ENCODE data around the gene SNCG. TPM values are rescaled to one million over a fixed set of nuclear protein-coding genes. Genes with fewer than 3 reads are reported as not detected.
"Not testable (repeated sequence)": the region's sequence is repeated elsewhere in the genome, so short reads cannot be mapped to it uniquely, and the experiment has no call there.

The SNCG gene
- polyA plus RNA-seq, 2 of the 4 experiments (the other 2 are of a cell fraction) = 7.4 to 17.9 TPM

DNA sequence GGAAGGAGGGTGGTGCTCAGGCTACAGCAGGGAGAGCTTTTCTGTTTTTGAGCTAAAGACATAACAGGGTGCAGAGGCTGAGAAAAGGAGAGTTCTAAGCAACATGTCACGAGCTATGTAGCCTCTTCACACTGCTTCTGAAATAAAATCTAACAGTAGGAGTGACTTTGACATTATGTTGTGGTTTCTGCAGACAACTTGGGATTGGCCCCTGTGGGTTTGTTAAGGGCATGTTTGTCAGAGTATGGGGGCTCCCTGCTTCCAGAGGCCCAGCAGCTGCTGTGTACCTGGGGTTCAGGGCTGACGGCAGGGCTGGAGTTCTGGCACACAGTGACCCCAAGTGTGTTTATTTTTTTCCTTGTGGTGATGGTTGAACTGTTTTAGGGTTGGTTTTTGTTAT lies 25.7 kb upstream of the SNCG start:
- FAIRE-seq (no peak), ATAC-seq (no peak), DNase-seq (ENCODE audit: low read depth in 1 of 2, low spot score in 1 of 2) (no peak)
- Histone ChIP-seq H3K27ac (no peak overlapping the region), H3K4me2 (no peak overlapping the region), H3K4me1 (peaks cover 3% of the 10 kb centered on the region; the same call in 1 of the 3 replicates), H3K4me3 (no peak overlapping the region), H3K9me3 (no peaks in the 10 kb centered on the region)
- 93% methylated on average over 2 of the region's 2 CpGs for WGBS (ENCODE audit: missing lambda C conversion rate)
- CTCF ChIA-PET = interaction anchor here (1.1 to 1.4 kb wide), 2 partner anchors 10 to 11 kb away, joined by 3 to 4 read pairs; no protein-coding TSS in a partner anchor
- POLR2A ChIA-PET = interaction anchor here (0.6 kb wide), 1 partner anchor 179 kb away, joined by 4 read pairs; no protein-coding TSS in a partner anchor
- no peak for TF ChIP-seq PHF8 (IDR thresholded peaks at IDR 0.05; ENCODE audit: borderline replicate concordance, low read depth)
- no peak for TF ChIP-seq KDM1A (IDR thresholded peaks at IDR 0.05; ENCODE audit: low read depth)
- TF ChIP-seq TFCP2L1 (CRISPR knock-in tag; IDR thresholded peaks at IDR 0.05) = no peak
- no peak for TF ChIP-seq HOXB13 (CRISPR knock-in tag; IDR thresholded peaks at IDR 0.05; ENCODE audit: low read depth)
- no peak for TF ChIP-seq CTCF (IDR thresholded peaks at IDR 0.05)
- no peak for TF ChIP-seq TP53 (CRISPR knock-in tag; IDR thresholded peaks at IDR 0.05)
- TF ChIP-seq ZC3H11A (IDR thresholded peaks at IDR 0.05) = no peak
- TF ChIP-seq MAZ (IDR thresholded peaks at IDR 0.05; ENCODE audit: borderline replicate concordance, low read depth, low read length) = no peak
- TF ChIP-seq HDAC2 (IDR thresholded peaks at IDR 0.05) = no peak
- TF ChIP-seq, protein P1, sequence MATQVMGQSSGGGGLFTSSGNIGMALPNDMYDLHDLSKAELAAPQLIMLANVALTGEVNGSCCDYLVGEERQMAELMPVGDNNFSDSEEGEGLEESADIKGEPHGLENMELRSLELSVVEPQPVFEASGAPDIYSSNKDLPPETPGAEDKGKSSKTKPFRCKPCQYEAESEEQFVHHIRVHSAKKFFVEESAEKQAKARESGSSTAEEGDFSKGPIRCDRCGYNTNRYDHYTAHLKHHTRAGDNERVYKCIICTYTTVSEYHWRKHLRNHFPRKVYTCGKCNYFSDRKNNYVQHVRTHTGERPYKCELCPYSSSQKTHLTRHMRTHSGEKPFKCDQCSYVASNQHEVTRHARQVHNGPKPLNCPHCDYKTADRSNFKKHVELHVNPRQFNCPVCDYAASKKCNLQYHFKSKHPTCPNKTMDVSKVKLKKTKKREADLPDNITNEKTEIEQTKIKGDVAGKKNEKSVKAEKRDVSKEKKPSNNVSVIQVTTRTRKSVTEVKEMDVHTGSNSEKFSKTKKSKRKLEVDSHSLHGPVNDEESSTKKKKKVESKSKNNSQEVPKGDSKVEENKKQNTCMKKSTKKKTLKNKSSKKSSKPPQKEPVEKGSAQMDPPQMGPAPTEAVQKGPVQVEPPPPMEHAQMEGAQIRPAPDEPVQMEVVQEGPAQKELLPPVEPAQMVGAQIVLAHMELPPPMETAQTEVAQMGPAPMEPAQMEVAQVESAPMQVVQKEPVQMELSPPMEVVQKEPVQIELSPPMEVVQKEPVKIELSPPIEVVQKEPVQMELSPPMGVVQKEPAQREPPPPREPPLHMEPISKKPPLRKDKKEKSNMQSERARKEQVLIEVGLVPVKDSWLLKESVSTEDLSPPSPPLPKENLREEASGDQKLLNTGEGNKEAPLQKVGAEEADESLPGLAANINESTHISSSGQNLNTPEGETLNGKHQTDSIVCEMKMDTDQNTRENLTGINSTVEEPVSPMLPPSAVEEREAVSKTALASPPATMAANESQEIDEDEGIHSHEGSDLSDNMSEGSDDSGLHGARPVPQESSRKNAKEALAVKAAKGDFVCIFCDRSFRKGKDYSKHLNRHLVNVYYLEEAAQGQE (IDR thresholded peaks at IDR 0.05) = no peak
- TF ChIP-seq CEBPB (IDR thresholded peaks at IDR 0.05) = no peak
- TF ChIP-seq EHF (CRISPR knock-in tag; IDR thresholded peaks at IDR 0.05) = no peak
- TF ChIP-seq MAFK (IDR thresholded peaks at IDR 0.05; ENCODE audit: partially characterized antibody) = no peak
- TF ChIP-seq ELK1 (IDR thresholded peaks at IDR 0.05; ENCODE audit: low read depth, low read length) = no peak
- no peak for TF ChIP-seq ZSCAN20 (CRISPR knock-in tag; IDR thresholded peaks at IDR 0.05)

DNA sequence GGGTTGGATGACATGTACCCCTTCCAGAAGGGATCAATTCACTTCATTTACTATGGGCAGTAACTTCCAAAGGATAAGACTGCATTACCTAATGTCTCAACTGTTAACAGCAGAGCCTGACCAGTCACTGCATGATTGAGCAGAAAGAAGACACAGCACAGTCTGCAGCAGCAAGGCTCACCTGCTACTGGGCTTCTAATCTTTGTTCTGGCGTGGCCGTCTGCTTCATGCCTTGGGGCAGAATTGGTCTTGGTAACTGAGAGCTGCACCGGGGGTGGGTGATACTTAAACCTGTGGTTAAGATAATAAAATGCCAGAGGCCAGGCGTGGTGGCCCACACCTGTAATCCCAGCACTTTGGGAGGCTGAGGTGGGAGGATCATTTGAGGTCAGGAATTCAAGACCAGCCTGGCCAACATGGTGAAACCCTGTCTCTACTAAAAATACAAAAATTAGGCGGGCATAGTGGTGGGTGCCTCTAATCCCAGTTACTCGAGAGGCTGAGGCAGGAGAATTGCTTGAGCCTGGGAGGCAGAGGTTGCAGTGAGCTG lies 24.2 kb upstream of the SNCG start:
- H3K9me3 ChIP-seq; ATAC-seq; DNase-seq (ENCODE audit: low read depth in 1 of 2, low spot score in 1 of 2); H3K27ac ChIP-seq; FAIRE-seq; H3K4me1 ChIP-seq; H3K4me3 ChIP-seq; POLR2A ChIA-PET; H3K4me2 ChIP-seq: not testable (repeated sequence)
- 73% methylated on average over 6 of the region's 6 CpGs for WGBS (ENCODE audit: missing lambda C conversion rate)
- CTCF ChIA-PET = interaction anchor here (0.6 to 1.2 kb wide), 2 partner anchors 20 to 63 kb away, joined by 3 read pairs; no protein-coding TSS in a partner anchor
